HCT116 (cell line): ENCODE results near the gene ZBTB12.

Source experiments
- ATF3 ChIP-seq: IDR thresholded peaks from 2 replicates; pipeline ENCODE4 v1.6.1; 2012
- CBX3 ChIP-seq: IDR thresholded peaks from 2 replicates; pipeline ENCODE4 v1.6.1; 2012; ENCODE audit warnings: low read depth
- CTCF ChIP-seq, 3 experiments: fragments of 200-600 bp in 1 of 3; sonication (generic) in 1 of 3; IDR thresholded peaks in 2 of 3; conservative IDR thresholded peaks in 1 of 3; 2 replicates each; pipeline ENCODE4 v1.5.1; 2012 to 2017; ENCODE audit warnings: low read depth in 2 of 3, low read length in 2 of 3, antibody characterized with exemption in 1 of 3, borderline replicate concordance in 1 of 3, control low read depth in 1 of 3, mild to moderate bottlenecking in 1 of 3, mixed read lengths in 1 of 3, mixed run types in 1 of 3, moderate library complexity in 1 of 3; ENCODE audit not compliant: insufficient read depth in 1 of 3
- EGR1 ChIP-seq: IDR thresholded peaks from 2 replicates; pipeline ENCODE4 v1.6.1; 2012; ENCODE audit warnings: low read depth
- EZH2 ChIP-seq: fragments of 200-600 bp; sonication (generic); IDR thresholded peaks from 2 replicates; pipeline ENCODE4 v1.6.1; 2017; ENCODE audit warnings: antibody characterized with exemption, mixed run types
- EZH2phosphoT487 ChIP-seq: fragments of 200-600 bp; IDR thresholded peaks from 2 replicates; pipeline ENCODE4 v1.6.1; 2018; ENCODE audit warnings: antibody characterized with exemption, borderline replicate concordance
- FOSL1 ChIP-seq: IDR thresholded peaks from 2 replicates; pipeline ENCODE4 v1.6.1; 2012; ENCODE audit warnings: low read depth
- JUND ChIP-seq: IDR thresholded peaks from 2 replicates; pipeline ENCODE4 v1.6.1; 2012
- POLR2A ChIP-seq: IDR thresholded peaks from 2 replicates; pipeline ENCODE4 v1.7.0; 2011; ENCODE audit warnings: borderline replicate concordance; ENCODE audit not compliant: insufficient read depth, insufficient read length; ENCODE audit errors: extremely low read depth
- POLR2AphosphoS5 ChIP-seq: IDR thresholded peaks from 2 replicates; pipeline ENCODE4 v1.6.1; 2011; ENCODE audit warnings: mild to moderate bottlenecking, low read depth, low read length, moderate library complexity
- SP1 ChIP-seq: IDR thresholded peaks from 2 replicates; pipeline ENCODE4 v1.6.1; 2012; ENCODE audit warnings: low read depth
- TCF7L2 ChIP-seq: IDR thresholded peaks from 2 replicates; pipeline ENCODE4 v1.7.0; 2011; ENCODE audit warnings: borderline replicate concordance, inconsistent platforms; ENCODE audit not compliant: insufficient read depth, insufficient read length; ENCODE audit errors: extremely low read depth
- TF ChIP-seq, protein P1 (sequence below): IDR thresholded peaks from 2 replicates; pipeline ENCODE4 v1.6.1; 2011; ENCODE audit warnings: mild to moderate bottlenecking, low read length, moderate library complexity; ENCODE audit not compliant: insufficient replicate concordance; ENCODE audit errors: extremely low read depth

DNA sequence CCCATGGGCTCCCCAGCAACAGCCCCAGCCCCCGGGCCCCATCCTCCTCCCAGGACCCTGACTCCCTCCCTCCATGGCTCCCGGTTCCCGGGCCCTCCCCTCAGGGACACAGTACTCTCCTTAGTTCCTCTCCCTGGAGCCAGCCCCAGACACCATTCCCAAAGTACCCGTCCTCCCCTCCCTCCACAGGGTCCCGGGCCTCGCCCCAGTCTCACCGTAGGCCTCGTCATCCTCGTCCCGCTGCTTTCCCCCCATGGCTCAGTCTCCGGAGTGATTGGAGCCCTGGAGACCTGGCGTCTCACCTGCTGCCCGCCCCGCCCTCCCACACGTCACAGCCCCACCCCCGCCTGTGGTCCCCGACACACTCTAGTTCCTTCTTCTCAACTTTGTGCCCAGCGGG, 23.2 kb downstream of the ZBTB12 start, which contains the start of gene SLC44A4:
- no peak for TF ChIP-seq CTCF (IDR thresholded peaks at IDR 0.05 in 2 of 3, conservative IDR thresholded peaks at IDR 0.05 in 1 of 3; ENCODE audit: borderline replicate concordance in 1 of 3, insufficient read depth in 1 of 3, low read depth in 2 of 3, low read length in 2 of 3)
- TF ChIP-seq JUND, result no peak
- TF ChIP-seq EZH2phosphoT487, result no peak
- TF ChIP-seq POLR2A, result no peak
- no peak for TF ChIP-seq POLR2AphosphoS5
- no peak for TF ChIP-seq TCF7L2
- no peak for TF ChIP-seq EGR1
- no peak for TF ChIP-seq FOSL1
- no peak for TF ChIP-seq EZH2
- TF ChIP-seq CBX3, result no peak
- TF ChIP-seq, protein P1, sequence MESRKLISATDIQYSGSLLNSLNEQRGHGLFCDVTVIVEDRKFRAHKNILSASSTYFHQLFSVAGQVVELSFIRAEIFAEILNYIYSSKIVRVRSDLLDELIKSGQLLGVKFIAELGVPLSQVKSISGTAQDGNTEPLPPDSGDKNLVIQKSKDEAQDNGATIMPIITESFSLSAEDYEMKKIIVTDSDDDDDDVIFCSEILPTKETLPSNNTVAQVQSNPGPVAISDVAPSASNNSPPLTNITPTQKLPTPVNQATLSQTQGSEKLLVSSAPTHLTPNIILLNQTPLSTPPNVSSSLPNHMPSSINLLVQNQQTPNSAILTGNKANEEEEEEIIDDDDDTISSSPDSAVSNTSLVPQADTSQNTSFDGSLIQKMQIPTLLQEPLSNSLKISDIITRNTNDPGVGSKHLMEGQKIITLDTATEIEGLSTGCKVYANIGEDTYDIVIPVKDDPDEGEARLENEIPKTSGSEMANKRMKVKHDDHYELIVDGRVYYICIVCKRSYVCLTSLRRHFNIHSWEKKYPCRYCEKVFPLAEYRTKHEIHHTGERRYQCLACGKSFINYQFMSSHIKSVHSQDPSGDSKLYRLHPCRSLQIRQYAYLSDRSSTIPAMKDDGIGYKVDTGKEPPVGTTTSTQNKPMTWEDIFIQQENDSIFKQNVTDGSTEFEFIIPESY, result no peak
- no peak for TF ChIP-seq ATF3
- no peak for TF ChIP-seq SP1
